DMS153 (cell line): ENCODE measurements around the gene AMY1A.
"Not testable (repeated sequence)": the region's sequence is repeated elsewhere in the genome, so short reads cannot be mapped to it uniquely, and the experiment has no call there.

Experiments
- DNase-seq: peaks from one replicate; lab custom pipeline; 2025; lab: John Stamatoyannopoulos, UW

The AMY1A gene

DNA sequence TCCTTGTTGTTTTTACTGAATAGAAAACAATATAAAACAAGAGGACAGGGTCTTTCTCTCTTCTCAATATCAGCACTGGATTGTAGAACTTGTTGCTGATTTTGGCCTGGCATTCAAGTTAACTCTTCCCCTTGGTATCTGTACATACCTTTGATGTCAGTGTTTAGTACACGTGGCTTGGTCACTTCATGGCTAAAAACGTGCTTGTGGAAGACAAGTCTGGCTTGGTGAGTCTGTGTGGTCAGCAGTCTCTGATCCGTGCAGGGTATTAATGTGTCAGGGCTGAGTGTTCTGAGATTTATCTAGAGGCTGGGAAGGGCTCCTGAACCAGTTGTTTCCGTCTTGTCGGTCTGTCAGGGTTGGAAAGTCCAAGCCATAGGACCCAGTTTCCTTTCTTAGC lies at the start of gene AMY1A:
Gene AMY1A (plus strand): TSS at position 301 of the 400 bp plus-strand sequence. CDS start 571 bp downstream, outside the sequence.
- DNase-seq = not testable (repeated sequence)

DNA sequence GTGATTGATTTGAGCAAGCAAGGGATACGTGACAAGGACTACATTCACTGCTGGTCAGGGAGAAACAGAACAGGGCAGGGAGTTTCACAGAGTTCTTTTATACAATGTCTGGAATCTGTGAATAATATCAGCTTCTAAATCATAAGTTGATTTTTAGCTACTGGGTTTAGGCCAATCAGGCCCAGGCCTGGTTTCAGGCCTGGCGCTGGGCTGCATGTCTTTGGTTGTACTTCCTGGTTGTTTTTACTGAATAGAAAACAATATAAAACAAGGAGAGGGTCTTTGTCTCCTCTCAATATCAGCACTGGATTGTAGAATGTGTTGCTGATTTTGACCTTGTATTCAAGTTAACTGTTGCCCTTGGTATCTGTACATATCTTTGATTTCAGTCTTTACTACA lies 39.2 kb upstream of the AMY1A start:
- no peak for DNase-seq

DNA sequence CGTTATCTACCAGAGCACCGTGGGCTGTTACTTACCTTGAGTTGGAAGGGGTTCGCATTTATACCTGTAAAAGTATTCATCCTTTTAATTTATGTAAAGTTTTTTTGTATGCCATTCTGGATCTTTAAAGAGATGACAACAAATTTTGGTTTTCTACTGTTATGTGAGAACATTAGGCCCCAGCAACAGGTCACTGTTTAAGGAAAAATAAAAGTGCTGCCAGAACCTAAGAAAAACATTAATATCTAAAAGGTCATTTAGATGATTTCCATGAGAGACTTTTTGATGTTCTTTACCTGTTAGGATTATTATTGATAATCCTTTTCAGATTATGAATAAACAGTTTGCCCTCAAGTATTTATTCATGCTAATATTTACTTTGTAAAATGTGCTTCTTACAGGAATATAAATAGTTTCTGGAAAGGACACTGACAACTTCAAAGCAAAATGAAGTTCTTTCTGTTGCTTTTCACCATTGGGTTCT lies 38.5 kb upstream of the AMY1A start, which contains the start of gene AMY2A:
Gene AMY2A (plus strand): TSS at position 434 of the 484 bp plus-strand sequence. CDS start 14 bp downstream, at position 448.
- DNase-seq = not testable (repeated sequence)

DNA sequence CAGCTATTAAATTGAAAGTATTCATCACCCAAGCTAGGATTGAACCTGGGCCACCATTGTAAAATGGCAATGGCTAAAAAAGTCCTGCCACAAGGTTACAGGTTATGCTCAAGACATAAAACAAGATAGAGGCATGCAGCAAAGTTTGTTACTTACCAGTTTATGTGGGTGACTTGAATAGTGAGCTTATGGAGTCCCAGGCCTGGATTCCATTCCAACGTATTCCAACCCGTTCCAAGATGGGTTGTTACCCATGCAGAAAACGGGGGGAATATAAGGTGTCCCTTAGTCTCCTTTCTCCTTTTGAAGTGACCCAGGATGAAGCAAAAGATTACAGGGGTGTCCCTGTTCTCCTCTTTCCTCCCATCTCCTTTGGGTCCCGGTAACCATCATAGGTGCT lies 28.1 kb upstream of the AMY1A start:
- not testable (repeated sequence) for DNase-seq

DNA sequence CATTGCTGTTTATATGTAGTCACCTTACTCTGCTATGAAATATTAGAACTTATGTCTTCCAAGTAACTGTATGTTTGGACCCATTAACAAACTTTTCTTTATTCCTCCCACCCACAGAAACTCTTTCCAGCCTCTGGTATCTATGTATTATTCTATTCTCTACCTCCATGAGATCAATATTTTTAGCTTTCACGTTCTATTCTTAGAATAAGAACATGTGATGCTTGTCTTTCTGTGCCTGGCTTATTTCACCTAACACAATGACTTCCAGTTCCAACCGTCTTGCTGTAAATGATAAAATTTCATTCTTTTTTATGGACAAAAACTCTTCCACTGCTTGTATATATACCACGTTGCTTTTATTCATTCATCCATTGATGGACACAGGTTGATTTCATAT lies 14.4 kb upstream of the AMY1A start:
- DNase-seq = not testable (repeated sequence)

DNA sequence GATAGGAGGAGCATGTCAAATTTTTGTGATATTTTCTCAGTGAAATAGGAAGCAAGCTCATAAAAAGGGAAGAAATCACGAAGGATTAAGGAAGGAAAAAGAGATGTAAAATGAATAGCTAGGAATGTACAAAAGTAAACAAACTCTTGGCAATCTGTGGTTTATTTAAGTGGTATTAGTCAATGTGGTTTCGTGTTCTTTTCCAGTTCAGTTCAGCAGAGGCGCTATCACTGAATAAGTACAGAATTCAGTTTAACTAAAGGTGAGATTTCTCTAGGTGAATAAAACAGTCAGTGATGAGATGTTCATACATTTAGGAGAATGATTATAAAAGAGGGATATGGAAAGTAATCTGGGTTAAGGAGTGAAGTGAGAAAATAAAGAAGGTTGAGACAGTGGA lies 11.7 kb upstream of the AMY1A start:
- not testable (repeated sequence) for DNase-seq

DNA sequence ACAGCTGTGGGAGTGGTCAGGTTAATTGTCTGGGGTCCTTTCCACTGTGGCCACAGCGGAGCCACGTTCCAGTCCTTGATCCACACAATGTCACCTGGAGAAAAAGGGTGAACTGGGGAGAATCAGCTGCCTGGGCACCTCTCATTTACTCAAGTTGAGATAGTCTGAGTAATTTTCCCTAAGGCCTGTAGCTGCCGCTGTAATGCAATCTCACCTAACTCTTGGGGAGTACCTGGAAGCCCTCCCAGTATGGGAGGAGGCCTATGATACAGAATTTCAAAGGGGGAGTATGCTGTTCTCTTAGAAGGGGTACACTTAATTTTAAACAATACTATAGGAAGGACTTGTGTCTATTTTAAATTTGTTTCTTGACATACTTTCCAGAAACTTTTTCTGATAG lies 5.3 kb upstream of the AMY1A start:
- not testable (repeated sequence) for DNase-seq

DNA sequence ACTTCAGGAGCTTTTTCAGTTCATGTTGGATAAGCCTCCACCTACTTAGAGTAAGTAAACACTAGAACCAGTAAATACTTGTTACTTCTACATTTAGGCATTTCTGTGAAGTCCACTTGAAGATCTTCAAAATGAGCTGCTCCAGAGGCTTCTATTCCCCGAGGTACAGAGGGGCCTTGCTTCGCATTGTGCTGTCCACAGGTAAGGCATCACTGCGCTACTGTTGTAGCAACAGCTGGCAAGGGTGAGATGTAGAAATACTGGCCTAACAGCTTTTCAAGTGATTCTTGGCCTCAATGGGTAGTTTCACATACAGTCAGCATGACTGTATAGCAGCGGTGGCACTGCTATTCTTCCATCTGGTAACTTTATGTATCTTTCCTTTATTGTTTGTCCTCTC lies 4.7 kb upstream of the AMY1A start:
- DNase-seq = not testable (repeated sequence)

DNA sequence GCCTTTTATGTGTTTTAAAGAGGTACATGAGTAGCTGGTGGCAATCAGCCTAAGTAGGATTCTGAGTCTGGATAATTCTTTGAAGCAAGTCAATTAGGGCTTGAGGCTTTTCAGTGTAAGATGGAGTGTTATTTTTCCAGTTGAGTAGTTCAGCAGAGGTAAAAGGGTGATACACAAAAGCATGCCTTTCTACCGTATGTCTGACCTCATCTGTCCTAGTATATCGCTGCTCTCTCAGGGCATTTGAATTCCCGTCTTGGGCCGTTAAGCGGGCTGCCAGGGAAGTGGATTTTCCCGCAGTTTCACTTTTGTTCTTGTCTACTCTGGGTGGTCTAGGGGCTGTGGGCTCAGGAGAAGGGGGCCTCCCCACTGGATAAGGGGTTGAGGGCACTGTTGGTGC lies 1.4 kb upstream of the AMY1A start:
- DNase-seq = not testable (repeated sequence)

DNA sequence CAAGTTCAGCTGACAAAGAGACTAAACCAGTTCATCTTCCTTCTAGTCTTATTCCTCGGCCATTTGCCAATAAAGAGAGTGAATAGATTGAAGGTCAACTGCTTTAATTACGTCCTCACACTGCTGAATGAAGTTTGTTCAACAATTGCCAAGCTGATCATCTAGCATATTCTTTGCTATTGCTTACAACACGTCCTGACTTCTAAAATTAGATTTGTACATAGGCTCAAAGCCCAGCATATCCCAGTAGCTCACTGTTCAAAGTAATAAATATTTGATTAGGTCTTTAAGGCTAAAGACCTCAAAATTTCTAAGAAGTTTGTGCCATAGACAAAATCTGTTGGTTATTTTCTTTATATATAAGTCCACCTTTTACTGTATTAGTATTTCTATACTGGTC lies 20.8 kb downstream of the AMY1A start:
- DNase-seq = not testable (repeated sequence)

DNA sequence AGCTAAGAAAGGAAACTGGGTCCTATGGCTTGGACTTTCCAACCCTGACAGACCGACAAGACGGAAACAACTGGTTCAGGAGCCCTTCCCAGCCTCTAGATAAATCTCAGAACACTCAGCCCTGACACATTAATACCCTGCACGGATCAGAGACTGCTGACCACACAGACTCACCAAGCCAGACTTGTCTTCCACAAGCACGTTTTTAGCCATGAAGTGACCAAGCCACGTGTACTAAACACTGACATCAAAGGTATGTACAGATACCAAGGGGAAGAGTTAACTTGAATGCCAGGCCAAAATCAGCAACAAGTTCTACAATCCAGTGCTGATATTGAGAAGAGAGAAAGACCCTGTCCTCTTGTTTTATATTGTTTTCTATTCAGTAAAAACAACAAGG lies 40.5 kb downstream of the AMY1A start, which contains the start of gene AMY1B:
Gene AMY1B (minus strand): TSS at position 101 of the 400 bp plus-strand sequence. CDS start 571 bp downstream, outside the sequence.
- DNase-seq = not testable (repeated sequence)

DNA sequence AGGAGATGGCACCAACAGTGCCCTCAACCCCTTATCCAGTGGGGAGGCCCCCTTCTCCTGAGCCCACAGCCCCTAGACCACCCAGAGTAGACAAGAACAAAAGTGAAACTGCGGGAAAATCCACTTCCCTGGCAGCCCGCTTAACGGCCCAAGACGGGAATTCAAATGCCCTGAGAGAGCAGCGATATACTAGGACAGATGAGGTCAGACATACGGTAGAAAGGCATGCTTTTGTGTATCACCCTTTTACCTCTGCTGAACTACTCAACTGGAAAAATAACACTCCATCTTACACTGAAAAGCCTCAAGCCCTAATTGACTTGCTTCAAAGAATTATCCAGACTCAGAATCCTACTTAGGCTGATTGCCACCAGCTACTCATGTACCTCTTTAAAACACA lies 41.9 kb downstream of the AMY1A start:
- not testable (repeated sequence) for DNase-seq

DNA sequence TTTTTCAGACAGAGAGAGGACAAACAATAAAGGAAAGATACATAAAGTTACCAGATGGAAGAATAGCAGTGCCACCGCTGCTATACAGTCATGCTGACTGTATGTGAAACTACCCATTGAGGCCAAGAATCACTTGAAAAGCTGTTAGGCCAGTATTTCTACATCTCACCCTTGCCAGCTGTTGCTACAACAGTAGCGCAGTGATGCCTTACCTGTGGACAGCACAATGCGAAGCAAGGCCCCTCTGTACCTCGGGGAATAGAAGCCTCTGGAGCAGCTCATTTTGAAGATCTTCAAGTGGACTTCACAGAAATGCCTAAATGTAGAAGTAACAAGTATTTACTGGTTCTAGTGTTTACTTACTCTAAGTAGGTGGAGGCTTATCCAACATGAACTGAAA lies 45.1 kb downstream of the AMY1A start:
- not testable (repeated sequence) for DNase-seq

DNA sequence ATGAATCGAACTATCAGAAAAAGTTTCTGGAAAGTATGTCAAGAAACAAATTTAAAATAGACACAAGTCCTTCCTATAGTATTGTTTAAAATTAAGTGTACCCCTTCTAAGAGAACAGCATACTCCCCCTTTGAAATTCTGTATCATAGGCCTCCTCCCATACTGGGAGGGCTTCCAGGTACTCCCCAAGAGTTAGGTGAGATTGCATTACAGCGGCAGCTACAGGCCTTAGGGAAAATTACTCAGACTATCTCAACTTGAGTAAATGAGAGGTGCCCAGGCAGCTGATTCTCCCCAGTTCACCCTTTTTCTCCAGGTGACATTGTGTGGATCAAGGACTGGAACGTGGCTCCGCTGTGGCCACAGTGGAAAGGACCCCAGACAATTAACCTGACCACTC lies 45.7 kb downstream of the AMY1A start:
- not testable (repeated sequence) for DNase-seq

DNA sequence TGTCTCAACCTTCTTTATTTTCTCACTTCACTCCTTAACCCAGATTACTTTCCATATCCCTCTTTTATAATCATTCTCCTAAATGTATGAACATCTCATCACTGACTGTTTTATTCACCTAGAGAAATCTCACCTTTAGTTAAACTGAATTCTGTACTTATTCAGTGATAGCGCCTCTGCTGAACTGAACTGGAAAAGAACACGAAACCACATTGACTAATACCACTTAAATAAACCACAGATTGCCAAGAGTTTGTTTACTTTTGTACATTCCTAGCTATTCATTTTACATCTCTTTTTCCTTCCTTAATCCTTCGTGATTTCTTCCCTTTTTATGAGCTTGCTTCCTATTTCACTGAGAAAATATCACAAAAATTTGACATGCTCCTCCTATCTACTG lies 52.1 kb downstream of the AMY1A start:
- not testable (repeated sequence) for DNase-seq

DNA sequence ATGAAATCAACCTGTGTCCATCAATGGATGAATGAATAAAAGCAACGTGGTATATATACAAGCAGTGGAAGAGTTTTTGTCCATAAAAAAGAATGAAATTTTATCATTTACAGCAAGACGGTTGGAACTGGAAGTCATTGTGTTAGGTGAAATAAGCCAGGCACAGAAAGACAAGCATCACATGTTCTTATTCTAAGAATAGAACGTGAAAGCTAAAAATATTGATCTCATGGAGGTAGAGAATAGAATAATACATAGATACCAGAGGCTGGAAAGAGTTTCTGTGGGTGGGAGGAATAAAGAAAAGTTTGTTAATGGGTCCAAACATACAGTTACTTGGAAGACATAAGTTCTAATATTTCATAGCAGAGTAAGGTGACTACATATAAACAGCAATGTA lies 54.8 kb downstream of the AMY1A start:
- not testable (repeated sequence) for DNase-seq
